DND-41 (cell line): ENCODE measurements around the gene APELA.
"Not testable (repeated sequence)": the region's sequence is repeated elsewhere in the genome, so short reads cannot be mapped to it uniquely, and the experiment has no call there.

Experiments used
- ATAC-seq: fragments of 200-7000 bp; cut with Tn5 transposase; 3 replicates; pipeline ENCODE4 v1.9.1; 2021; ENCODE audit warnings: low read depth; ENCODE audit not compliant: insufficient read depth
- DNase-seq: peaks from one replicate; pipeline ENCODE4 v3.0.0-alpha.2; 2020
- H2AFZ ChIP-seq: 2 replicates; pipeline ENCODE4 v1.6.0; 2012; ENCODE audit warnings: low read depth, low read length
- H3K27ac ChIP-seq: 2 replicates; pipeline ENCODE4 v1.5.1; 2012; ENCODE audit warnings: low read length, inconsistent platforms
- H3K27me3 ChIP-seq: fragments of 200-600 bp; sonication (generic); 2 replicates; pipeline ENCODE4 v1.6.0; 2012; ENCODE audit warnings: low read length, mild to moderate bottlenecking, inconsistent platforms; ENCODE audit not compliant: insufficient read depth, poor library complexity
- H3K36me3 ChIP-seq: 2 replicates; pipeline ENCODE4 v1.5.1; 2012; ENCODE audit warnings: low read length, inconsistent platforms; ENCODE audit not compliant: insufficient read depth
- H3K4me1 ChIP-seq: 2 replicates; pipeline ENCODE4 v1.5.1; 2012; ENCODE audit warnings: mild to moderate bottlenecking, low read length; ENCODE audit not compliant: insufficient read depth
- H3K4me2 ChIP-seq: 2 replicates; pipeline ENCODE4 v1.6.0; 2012; ENCODE audit warnings: mild to moderate bottlenecking, moderate library complexity, low read length, inconsistent platforms; ENCODE audit not compliant: insufficient read depth
- H3K4me3 ChIP-seq, 2 experiments: fragments of 200-600 bp in 1 of 2; shearing (Covaris generic) in 1 of 2; 2 replicates each; pipeline ENCODE4 v1.5.1; 2012 to 2016; ENCODE audit warnings: inconsistent platforms in 2 of 2, low read length in 2 of 2, mild to moderate bottlenecking in 2 of 2, low read depth in 1 of 2, moderate library complexity in 1 of 2
- H3K79me2 ChIP-seq: 2 replicates; pipeline ENCODE4 v1.6.0; 2012; ENCODE audit warnings: low read length, inconsistent platforms; ENCODE audit not compliant: insufficient read depth
- H3K9ac ChIP-seq: 2 replicates; pipeline ENCODE4 v1.6.0; 2012; ENCODE audit warnings: low read depth, mild to moderate bottlenecking, inconsistent platforms, low read length, moderate library complexity
- H3K9me3 ChIP-seq: 2 replicates; pipeline ENCODE4 v1.5.1; 2012; ENCODE audit warnings: low read length, moderate library complexity, mild to moderate bottlenecking, inconsistent platforms; ENCODE audit not compliant: insufficient read depth, severe bottlenecking
- H4K20me1 ChIP-seq: 2 replicates; pipeline ENCODE4 v1.6.0; 2012; ENCODE audit warnings: low read length; ENCODE audit not compliant: insufficient read depth
- CTCF ChIP-seq: IDR thresholded peaks from 2 replicates; pipeline ENCODE4 v1.5.1; 2012; ENCODE audit warnings: borderline replicate concordance, low read length, moderate library complexity, mild to moderate bottlenecking; ENCODE audit not compliant: poor library complexity, severe bottlenecking; ENCODE audit errors: extremely low read depth
- EZH2 ChIP-seq: IDR thresholded peaks from 3 replicates; pipeline ENCODE4 v1.6.1; 2012; ENCODE audit warnings: borderline replicate concordance, low read depth, mild to moderate bottlenecking, moderate library complexity, low read length, inconsistent platforms; ENCODE audit not compliant: severe bottlenecking

APELA gene

GRCh38 chr4:164931551-164932324 lies 54.8 kb downstream of the APELA start:
- no peak for ATAC-seq
- Histone ChIP-seq H3K4me1 (no peaks in the 10 kb centered on the region), H3K9me3 (no peaks in the 10 kb centered on the region), H2AFZ (no peak overlapping the region), H3K27me3 (no peaks in the 10 kb centered on the region), H3K79me2 (no peaks in the 10 kb centered on the region), H3K36me3 (no peaks in the 10 kb centered on the region), H3K4me3 (no peak overlapping the region), H3K4me2 (no peak overlapping the region), H4K20me1 (no peaks in the 10 kb centered on the region), H3K27ac (no peak overlapping the region), H3K9ac (no peak overlapping the region)
- TF ChIP-seq EZH2 (no peak), CTCF (no peak)
- DNase-seq = no peak

- H3K4me1 ChIP-seq = no peaks in the 10 kb centered on the region
- no peak for ATAC-seq
- H3K27me3 ChIP-seq = no peaks in the 10 kb centered on the region
- H3K79me2 ChIP-seq = no peaks in the 10 kb centered on the region
- H3K27ac ChIP-seq = no peak overlapping the region
- no peaks in the 10 kb centered on the region for H4K20me1 ChIP-seq
- H3K9me3 ChIP-seq = no peaks in the 10 kb centered on the region
- no peaks in the 10 kb centered on the region for H3K36me3 ChIP-seq
- DNase-seq = no peak
- H2AFZ ChIP-seq = no peak overlapping the region
- no peak overlapping the region for H3K4me3 ChIP-seq
- no peak overlapping the region for H3K4me2 ChIP-seq
- TF ChIP-seq CTCF = no peak
- TF ChIP-seq EZH2 = no peak
- H3K9ac ChIP-seq = no peak overlapping the region
Measured at GRCh38 chr4:164933244-164933643, 56.3 kb downstream of the APELA start.

GRCh38 chr4:164935363-164935762 lies 58.4 kb downstream of the APELA start:
- Histone ChIP-seq H4K20me1 (no peaks in the 10 kb centered on the region), H3K4me1 (no peaks in the 10 kb centered on the region), H3K4me2 (no peak overlapping the region), H3K9me3 (no peaks in the 10 kb centered on the region), H3K9ac (no peak overlapping the region), H3K79me2 (no peaks in the 10 kb centered on the region), H3K27ac (no peak overlapping the region), H2AFZ (no peak overlapping the region), H3K27me3 (no peaks in the 10 kb centered on the region), H3K36me3 (no peaks in the 10 kb centered on the region), H3K4me3 (no peak overlapping the region)
- no peak for TF ChIP-seq CTCF
- no peak for TF ChIP-seq EZH2
- DNase-seq (no peak), ATAC-seq (no peak)

GRCh38 chr4:164935865-164936606 lies 59.1 kb downstream of the APELA start:
- not testable (repeated sequence) for H3K4me2 ChIP-seq, H3K4me3 ChIP-seq, H3K27ac ChIP-seq, H3K27me3 ChIP-seq, H3K79me2 ChIP-seq, H3K36me3 ChIP-seq, H4K20me1 ChIP-seq, H2AFZ ChIP-seq, ATAC-seq, H3K9ac ChIP-seq, H3K4me1 ChIP-seq, H3K9me3 ChIP-seq, DNase-seq
